Activated CD4-positive, alpha-beta T cell treated with anti-CD3 and anti-CD28 coated beads, Interleukin-2, amount 50 U/mL, for 16 hours (primary cell): Measurements from ENCODE around the gene LAGE3.
A peak's percentile ranks its signal among the peaks of the same experiment; 100 is the strongest.

Experiments used
- DNase-seq: peaks from one replicate; pipeline ENCODE4 v3.0.0-alpha.2; 2020

LAGE3 gene

DNA sequence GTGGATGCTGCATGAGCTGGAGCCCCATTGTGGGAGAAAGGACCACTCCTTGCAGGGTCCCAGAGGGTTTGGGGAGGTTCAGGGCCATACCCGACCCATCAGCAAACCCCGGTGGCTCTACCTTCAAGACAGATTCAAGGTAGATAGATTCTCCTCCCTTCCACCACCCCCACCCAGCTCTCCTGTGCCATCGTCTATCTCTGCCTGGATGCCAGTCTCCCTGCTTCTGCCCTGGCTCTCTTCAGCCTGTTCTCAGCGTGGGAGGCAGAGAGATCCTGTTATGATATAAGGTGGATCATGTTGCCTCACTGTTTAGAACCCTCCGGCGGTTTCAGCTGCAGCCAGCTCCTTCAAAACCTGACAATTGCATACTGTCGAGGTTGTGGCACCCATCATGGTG, 5.4 kb downstream of the LAGE3 start:
- DNase-seq = no peak

GRCh38 chrX:154472685-154473632, 6.1 kb downstream of the LAGE3 start:
- no peak for DNase-seq

- DNase-seq = no peak
Observed at GRCh38 chrX:154471839-154472684, 7.0 kb downstream of the LAGE3 start.

DNA sequence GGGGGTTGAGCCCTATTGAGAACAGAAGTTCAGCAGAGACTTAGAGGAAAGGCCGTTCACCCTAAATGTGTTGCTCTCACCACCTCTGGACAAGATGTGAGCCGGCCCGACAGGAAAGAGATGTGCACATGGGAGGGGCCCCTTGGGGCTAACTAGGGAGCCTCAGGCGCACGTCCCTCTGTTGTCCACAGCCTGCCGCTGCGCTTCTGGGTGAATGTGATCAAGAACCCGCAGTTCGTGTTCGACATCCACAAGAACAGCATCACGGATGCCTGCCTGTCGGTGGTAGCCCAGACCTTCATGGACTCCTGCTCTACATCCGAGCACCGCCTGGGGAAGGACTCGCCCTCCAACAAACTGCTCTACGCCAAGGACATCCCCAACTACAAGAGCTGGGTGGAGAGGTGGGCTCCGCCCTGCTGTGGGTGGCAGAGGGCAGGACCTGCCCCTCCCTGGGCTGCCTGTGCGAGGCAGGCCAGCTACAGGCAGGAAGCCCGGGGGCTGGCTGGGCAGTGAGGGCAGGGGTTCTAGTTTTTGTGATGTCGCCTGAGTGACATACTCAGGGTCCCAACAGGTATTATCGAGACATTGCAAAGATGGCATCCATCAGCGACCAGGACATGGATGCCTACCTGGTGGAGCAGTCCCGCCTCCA, 8.0 kb downstream of the LAGE3 start:
- DNase-seq = no peak

GRCh38 chrX:154470434-154470833, 8.6 kb downstream of the LAGE3 start:
- DNase-seq = no peak

DNA sequence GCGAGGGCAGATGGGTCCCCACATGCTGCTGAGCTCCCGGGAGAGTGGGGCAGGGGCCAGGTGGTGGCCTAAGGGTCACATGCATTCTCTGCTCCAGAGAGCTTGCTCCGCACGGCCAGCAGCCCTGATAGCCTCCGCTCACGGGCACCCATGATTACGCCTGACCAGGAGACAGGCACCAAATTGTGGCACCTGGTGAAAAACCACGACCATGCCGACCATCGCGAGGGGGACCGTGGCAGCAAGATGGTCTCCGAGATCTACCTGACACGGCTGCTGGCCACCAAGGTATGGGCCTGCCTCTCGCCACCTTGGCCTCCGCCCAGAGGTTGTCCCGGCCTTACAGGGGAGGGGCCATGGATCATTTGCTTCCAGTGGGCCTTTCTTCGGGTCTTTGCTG, 9.2 kb downstream of the LAGE3 start:
- DNase-seq = no peak

- DNase-seq = no peak
Observed at GRCh38 chrX:154469114-154469513, 10.0 kb downstream of the LAGE3 start.

GRCh38 chrX:154468217-154468616, 10.9 kb downstream of the LAGE3 start:
- DNase-seq = no peak

DNA sequence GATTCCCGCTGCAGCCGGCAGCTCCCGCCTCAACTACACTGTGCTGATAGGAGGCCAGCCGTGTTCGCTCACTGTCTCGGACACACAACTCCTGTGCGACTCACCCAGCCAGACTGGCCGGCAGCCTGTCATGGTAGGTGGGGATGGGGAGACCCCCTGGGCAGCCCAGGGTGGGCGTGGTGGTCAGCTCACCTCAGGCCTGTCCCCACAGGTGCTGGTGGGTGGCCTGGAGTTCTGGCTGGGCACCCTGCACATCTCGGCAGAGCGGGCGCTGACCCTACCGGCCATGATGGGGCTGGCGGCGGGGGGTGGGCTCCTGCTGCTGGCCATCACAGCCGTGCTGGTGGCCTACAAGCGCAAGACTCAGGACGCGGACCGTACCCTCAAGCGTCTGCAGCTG, 11.5 kb downstream of the LAGE3 start:
- DNase-seq = no peak

- DNase-seq = no peak
Observed at GRCh38 chrX:154466907-154467306, 12.2 kb downstream of the LAGE3 start.

DNA sequence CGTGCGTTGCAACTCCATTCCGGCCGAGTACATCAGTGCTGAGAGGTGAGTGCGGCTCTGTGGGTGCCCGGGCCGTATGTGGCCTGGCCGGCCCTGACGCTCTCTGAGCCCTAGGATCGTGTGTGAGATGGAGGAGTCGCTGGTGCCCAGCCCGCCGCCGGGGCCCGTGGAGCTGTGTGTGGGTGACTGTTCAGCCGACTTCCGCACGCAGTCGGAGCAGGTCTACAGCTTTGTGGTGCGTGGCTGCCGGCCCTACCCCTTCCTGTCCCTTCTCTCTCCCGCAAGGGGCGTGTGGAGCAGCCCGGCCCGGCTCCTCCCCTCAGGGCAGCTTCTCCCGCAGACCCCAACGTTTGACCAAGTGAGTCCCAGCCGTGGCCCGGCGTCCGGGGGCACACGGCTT, 13.0 kb downstream of the LAGE3 start:
- no peak for DNase-seq

DNA sequence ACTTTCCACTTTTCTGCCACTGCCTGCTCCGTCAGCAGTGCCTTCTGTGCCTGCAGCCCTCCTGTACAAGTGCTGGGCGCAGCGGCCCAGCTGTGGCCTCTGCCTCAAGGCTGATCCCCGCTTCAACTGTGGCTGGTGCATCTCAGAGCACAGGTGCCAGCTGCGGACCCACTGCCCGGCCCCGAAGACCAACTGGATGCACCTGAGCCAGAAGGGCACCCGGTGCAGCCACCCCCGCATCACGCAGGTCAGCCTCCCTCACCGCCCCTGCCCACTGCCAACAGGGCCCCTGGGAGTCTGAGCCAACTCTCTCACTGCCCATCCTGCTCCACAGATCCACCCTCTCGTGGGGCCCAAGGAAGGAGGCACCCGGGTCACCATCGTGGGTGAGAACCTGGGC, 13.5 kb downstream of the LAGE3 start:
- DNase-seq = no peak

- DNase-seq = no peak
Observed at GRCh38 chrX:154464806-154465365, 14.2 kb downstream of the LAGE3 start.

DNA sequence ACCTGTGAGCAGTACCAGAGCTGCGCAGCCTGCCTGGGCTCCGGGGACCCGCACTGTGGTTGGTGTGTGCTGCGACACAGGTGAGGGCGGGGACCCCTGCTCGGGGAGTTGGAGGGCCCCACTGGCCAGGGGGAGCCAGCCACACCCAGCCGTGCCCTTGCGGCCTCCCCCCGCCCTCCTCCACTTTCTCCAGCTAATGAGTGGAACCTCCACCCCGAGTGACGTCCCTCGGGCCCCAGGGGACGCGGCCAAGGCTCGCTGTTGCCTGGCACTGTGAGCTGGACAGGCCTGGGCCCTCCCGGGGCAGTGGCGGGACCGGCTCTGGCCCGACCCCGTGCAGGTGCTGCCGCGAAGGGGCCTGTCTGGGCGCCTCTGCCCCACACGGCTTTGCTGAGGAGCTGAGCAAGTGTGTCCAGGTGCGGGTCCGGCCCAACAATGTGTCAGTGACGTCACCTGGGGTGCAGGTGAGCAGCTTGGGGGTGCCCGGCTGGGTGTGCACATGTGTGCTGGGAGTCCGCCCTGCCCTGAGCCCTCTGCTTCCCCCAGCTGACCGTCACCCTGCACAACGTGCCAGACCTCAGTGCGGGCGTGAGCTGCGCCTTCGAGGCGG, 15.4 kb downstream of the LAGE3 start:
- DNase-seq = no peak

DNA sequence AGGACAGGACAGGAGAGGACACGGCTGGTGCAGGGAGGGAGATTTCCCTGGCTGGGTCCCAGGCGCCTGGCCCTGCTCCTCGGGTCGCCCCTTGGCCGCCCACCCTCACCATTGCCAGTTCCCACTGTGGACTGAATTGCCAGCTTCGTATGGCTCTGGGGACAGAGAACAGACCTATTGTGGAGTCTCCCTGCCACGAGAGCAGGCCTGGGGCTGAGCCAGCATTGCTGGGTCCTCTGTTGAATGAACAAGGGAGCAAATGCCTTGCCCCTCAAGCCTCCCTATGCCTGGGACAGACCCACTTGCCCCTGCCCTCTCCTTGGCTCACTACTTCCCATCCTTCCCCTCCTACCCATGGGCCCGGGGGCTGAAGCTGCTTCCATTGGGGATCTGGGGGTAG, 16.7 kb downstream of the LAGE3 start:
- no peak for DNase-seq

DNA sequence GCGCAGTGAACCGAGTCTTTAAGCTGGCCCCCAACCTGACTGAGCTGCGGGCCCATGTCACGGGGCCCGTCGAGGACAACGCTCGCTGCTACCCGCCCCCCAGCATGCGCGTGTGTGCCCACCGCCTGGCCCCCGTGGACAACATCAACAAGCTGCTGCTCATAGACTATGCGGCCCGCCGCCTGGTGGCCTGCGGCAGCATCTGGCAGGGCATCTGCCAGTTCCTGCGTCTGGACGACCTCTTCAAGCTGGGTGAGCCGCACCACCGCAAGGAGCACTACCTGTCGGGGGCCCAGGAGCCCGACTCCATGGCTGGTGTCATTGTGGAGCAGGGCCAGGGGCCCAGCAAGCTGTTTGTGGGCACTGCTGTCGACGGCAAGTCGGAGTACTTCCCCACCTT, 18.8 kb downstream of the LAGE3 start:
- no peak for DNase-seq

DNA sequence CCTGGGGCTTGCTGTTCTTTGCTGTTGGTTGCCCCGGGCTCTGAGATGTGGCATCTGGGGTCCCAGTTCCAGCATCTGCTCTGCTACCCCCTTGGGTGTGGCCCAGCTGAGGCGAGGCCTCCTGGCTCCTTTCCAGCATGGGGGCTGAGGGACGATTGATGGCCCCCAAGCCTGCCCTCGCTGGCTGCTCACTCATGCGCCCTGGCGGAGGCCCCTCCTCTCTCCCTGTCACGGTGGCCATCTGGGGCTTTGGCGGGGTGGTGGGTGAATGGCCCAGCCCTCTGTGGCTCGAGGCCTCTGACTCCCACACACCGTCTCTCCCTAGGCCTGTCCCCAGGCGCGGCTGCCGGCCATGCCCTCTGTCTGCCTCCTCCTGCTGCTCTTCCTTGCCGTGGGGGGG, 19.2 kb downstream of the LAGE3 start:
- no peak for DNase-seq

DNA sequence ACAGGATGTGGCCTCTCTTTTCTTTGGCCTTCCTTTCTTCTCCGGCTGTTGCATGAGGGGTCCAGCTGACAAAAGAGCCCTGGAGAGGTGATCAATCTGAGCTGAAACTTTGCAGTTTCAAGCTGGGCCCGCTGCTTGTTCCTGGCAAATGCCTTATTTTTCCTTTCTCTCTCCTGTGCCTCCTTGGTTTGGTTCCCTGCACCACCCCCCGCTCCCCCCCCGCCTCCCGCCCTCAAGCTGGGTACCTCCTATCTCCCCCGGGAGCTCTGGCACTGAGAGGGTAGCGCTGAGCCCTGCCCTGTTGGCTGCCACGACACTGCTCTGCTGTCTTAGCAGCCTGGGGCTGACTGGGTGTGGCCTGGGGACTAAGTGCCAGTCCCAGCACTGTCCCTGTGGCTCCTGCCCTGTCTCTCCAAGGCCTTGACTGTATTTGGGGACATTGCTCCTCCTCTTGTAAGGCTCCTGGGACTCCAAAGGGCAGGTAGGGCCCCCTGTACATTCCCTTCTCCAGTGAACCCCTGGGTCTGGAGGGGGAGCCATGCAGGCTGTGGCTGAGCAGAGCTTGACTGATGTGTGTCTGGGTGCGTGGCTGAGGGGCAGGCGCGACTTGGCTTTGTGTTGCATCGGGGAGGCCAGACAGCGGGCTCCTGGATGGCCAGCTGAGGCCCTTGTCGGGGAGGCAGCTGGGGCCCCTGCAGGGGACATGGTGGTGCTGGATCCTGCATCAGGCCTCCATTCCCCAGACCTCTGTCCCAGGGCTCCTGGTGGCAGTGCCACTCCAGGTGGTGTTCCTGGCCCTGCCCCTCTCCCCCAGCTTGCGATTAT, 19.9 kb downstream of the LAGE3 start:
- DNase-seq = no peak

GRCh38 chrX:154458116-154458953, 20.7 kb downstream of the LAGE3 start, which contains the start of gene PLXNA3:
Gene PLXNA3 (plus strand): TSS chrX:154458281. CDS start chrX:154460184, 1,903 bp downstream.
- DNase-seq = peak; percentile 35

- DNase-seq = peak; percentile 30
Observed at GRCh38 chrX:154457491-154458115, 21.5 kb downstream of the LAGE3 start.
